PFSK-1 (cell line): Measurements from ENCODE around the gene OR11G2.

ENCODE experiments used
- FOXP2 ChIP-seq: optimal IDR thresholded peaks from 2 replicates; pipeline ENCODE3; 2011; ENCODE audit warnings: borderline replicate concordance, control low read depth, inconsistent platforms; ENCODE audit not compliant: insufficient read depth; ENCODE audit errors: extremely low read length, extremely low read depth
- POLR2AphosphoS5 ChIP-seq: IDR thresholded peaks from 2 replicates; pipeline ENCODE4 v1.6.1; 2012; ENCODE audit warnings: low read depth, mild to moderate bottlenecking, control low read depth, low read length, moderate library complexity
- REST ChIP-seq, 2 experiments: IDR thresholded peaks; 2 replicates each; pipeline versions ENCODE4 v1.6.1 to v1.8.0; 2011 to 2012; ENCODE audit warnings: low read depth in 2 of 2, low read length in 2 of 2, control low read depth in 1 of 2, inconsistent platforms in 1 of 2, mild to moderate bottlenecking in 1 of 2, moderate library complexity in 1 of 2; ENCODE audit not compliant: insufficient read depth in 1 of 2
- SIN3A ChIP-seq: IDR thresholded peaks from 2 replicates; pipeline ENCODE4 v1.6.1; 2012; ENCODE audit warnings: mild to moderate bottlenecking, low read length, moderate library complexity, borderline replicate concordance; ENCODE audit not compliant: insufficient read depth
- TAF1 ChIP-seq: IDR thresholded peaks from 2 replicates; pipeline ENCODE4 v1.6.1; 2012; ENCODE audit warnings: low read length, control low read depth, borderline replicate concordance; ENCODE audit not compliant: insufficient read depth

Gene OR11G2

GRCh38 chr14:20176330-20176729 is 14.4 kb upstream of the OR11G2 start:
- no peak for TF ChIP-seq FOXP2
- TF ChIP-seq REST (IDR thresholded peaks at IDR 0.05; ENCODE audit: insufficient read depth in 1 of 2, low read depth in 2 of 2, low read length in 2 of 2), result no peak
- no peak for TF ChIP-seq POLR2AphosphoS5

- TF ChIP-seq POLR2AphosphoS5 (no peak), REST (IDR thresholded peaks at IDR 0.05; ENCODE audit: insufficient read depth in 1 of 2, low read depth in 2 of 2, low read length in 2 of 2) (no peak), TAF1 (no peak), FOXP2 (no peak), SIN3A (no peak)
Observed at GRCh38 chr14:20177433-20177974, 13.2 kb upstream of the OR11G2 start.

- TF ChIP-seq SIN3A (no peak), TAF1 (no peak), FOXP2 (no peak), REST (IDR thresholded peaks at IDR 0.05; ENCODE audit: insufficient read depth in 1 of 2, low read depth in 2 of 2, low read length in 2 of 2) (no peak), POLR2AphosphoS5 (no peak)
Observed at GRCh38 chr14:20179218-20179617, 11.5 kb upstream of the OR11G2 start.

- TF ChIP-seq REST (IDR thresholded peaks at IDR 0.05; ENCODE audit: insufficient read depth in 1 of 2, low read depth in 2 of 2, low read length in 2 of 2) (no peak), SIN3A (no peak), POLR2AphosphoS5 (no peak), FOXP2 (no peak), TAF1 (no peak)
Observed at GRCh38 chr14:20179880-20180279, 10.8 kb upstream of the OR11G2 start.

GRCh38 chr14:20180486-20180885 is 10.2 kb upstream of the OR11G2 start:
- no peak for TF ChIP-seq POLR2AphosphoS5
- no peak for TF ChIP-seq SIN3A
- no peak for TF ChIP-seq REST (IDR thresholded peaks at IDR 0.05; ENCODE audit: insufficient read depth in 1 of 2, low read depth in 2 of 2, low read length in 2 of 2)
- no peak for TF ChIP-seq FOXP2
- TF ChIP-seq TAF1, result no peak
